Stimulated activated CD8-positive, alpha-beta memory T cell treated with anti-CD3 and anti-CD28 coated beads, Interleukin-15, amount 100 ng/mL, for 24 hours (primary cell): ENCODE data around the gene FGF14.

Experiments used
- DNase-seq: peaks from one replicate; pipeline ENCODE4 v3.0.0-alpha.2; 2020; ENCODE audit warnings: low read depth

FGF14 gene

DNA sequence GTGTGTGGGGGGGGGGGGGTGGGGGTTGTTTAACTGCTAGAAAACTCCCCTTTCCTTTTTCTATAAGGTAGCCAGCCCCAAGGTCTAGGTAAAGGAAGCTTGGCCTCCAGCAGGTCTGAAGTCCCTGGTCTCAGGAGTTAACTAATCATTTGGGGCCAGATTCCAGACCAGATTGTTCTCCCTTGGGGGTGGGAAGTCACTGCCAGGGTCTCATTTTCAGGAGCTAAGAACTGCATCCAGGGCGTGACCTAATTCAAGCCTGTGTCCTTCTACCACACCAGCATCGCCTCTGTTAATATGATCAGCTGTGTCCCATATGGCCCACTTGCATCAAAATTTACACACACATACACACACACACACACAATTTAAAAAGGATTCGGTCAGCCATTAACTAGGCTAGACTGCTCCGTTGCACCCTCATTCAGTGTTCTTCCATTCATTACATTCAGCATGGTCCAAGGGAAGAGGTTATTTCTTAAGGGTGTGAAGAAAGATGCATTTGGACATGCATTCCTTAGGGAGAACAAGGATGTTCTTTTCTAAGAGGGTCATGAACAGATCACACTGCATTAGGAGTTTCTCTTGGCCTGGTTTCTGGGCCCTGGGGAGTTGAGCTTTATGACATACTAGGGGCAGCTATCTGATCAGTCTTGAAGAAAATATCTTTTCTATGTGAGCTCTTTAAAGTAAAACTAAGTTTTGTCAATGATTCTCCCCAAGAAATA lies 91.0 kb downstream of the FGF14 start:
- no peak for DNase-seq

DNA sequence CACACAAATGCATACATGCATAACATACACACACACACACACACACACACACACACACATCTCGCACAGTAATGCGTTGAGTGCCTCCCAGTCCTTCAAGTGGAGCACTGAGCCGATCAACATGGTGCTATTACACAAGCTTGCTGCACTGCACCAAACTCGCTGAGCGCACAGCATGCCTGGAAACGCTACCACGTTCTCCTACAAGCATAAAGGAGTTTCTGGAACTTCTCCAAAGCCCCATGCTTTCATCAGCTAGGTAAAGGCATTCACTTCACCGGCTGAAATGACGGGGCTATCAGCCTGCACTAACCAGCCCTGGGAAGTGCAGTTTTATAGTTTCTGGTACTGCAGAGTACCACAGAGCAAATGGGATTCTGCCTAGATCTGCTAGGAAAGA lies 92.7 kb downstream of the FGF14 start:
- no peak for DNase-seq

DNA sequence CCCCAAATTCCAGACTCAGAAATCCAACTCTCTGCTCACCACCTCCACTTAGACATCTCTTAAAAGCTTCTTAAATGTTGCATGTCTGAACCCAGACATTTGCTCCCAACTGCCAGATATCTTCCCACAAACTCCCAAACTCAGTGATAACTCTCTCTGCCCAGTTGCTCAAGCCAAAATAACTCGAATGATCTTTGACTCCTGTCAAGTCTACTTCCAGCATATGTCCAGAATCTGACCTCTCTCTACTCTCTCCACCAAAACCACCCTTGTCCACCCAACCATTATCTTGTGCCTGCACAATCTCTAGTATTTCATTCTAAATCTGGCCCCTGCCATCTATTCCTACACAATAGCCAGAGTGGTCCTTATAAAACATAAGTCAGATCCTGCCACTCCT lies 99.3 kb downstream of the FGF14 start:
- no peak for DNase-seq

DNA sequence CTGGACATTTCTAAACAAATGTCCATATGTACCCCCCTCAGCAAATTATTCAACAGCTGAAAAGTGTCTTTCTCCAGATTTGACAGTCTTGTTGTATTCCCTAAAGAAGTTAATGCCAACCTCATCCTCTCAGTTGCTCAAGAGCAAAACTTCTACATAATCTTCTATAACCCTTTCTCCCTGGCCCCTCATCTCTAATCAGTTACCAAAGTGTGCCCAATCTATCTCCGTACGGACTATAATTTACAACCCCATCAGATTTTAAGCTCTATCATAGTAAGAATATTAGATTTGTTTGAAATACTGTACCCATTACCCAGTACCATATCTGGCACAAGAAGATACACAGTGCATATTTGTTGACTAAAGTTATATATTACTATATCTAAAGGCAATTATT lies 101.5 kb downstream of the FGF14 start:
- no peak for DNase-seq

DNA sequence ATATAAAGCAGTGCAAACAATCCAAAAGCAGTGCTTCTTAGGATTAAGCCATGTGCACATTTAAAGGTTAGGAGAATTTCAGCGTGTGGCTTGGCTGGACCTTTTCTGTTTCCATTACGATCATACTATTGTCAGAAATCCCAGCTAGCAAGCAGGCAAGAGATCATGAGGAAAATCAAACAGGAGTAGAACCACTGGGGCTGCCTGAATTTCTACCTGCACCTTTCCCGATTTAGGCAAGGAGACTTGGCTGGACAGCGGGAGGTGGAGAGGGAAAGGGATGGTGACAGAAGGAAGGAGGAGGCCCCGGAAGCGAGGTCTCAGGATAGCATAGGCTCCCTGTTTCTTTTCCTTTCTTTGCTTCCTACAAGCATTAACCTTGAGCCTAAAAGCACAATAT lies 102.5 kb downstream of the FGF14 start:
- DNase-seq: no peak

DNA sequence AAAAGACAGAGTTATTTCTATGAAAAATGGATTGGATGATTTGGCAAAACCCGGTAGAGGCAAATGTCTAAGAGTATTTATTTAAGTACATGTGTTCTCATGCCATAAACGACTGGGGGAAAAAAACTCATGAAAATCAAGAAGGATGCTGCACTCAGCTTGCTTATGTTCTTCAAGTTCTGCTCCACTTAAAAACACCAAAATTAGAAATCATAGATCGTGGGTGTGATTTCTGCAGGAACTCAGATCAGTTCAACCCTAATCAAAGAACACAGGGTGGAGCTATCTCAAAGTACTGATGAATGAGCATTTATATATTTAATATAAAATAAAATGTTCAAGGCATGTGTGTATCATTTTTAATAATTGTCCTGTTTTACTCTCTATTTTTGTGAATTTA lies 103.8 kb downstream of the FGF14 start:
- no peak for DNase-seq

DNA sequence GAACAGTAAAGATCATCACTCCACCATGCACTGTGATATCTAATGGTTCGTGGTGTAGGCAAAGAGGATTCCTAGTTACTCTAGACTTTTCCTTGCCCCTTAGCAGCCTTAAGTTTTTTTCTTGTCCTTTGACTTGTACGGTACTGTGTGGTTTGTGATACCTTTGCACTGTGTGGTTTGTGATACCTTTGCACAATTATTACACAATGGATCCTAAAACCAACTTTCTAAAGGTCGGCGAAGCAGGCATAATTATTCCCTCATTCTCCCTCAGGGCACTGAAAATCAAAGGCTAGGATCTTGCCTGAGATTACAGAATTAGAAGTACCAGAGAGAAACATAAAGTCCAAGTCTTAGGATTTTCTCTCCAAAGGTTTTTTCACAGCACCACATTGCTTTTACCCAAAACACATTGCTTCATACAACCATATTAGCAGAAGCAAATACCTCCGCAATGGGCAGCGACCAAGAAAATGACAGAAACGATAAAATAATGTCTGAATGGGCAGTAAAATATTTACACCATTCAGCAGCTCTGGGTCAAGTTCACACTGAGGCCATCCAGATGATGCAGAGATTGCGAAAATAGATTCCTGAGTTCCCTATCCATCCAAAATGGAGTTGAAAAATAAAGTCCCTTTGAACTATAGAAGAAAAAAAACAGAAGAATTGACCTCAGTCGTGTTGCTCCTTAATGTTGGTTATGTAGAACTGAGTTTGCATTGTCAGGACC lies 106.4 kb downstream of the FGF14 start:
- DNase-seq: no peak

DNA sequence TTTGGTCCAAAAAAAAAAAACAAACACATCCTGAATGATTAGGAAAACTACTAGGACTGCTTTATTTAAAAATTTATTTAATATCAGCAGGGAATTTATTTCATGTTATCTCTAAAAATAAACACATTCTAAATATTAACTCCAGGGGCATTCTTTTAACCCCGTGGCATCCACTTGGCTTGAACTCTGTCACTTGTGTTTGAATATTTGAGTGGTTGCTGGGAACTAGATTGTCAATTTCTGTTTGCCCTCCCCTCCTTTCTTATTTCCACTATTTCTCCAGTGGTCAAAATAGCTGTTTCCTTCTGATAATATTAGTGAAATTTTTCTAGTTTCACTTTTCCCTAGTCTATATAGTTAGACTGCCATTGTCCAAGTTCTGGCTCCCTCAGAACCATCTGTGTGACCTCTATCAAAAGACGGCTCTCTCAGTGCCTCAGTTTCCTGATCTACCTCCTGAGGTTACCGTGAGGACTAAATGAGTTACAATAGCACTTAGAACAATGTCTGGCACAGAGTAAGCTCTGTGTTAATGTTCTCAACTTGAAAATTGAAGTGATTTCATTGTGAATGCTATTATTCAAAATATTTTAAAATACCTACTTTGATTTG lies 107.3 kb downstream of the FGF14 start:
- DNase-seq: no peak

DNA sequence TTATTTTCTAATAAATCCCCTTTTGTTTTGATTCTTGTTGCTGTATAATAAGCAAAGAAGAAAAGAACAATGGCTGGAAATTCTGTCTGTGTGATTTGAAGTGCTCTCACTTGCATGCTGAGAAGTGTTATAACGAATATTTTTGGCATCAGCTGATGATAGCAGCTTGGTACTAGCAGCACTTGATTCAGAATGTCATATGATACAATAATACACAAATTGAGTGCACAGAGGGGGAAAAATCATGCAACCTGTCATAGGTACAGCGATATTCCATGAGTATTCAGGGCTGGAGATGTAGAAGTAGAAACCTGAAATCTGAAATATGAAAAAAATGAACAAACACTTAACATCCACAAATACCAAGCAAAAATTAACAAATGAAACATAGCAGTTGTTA lies 108.1 kb downstream of the FGF14 start:
- no peak for DNase-seq

DNA sequence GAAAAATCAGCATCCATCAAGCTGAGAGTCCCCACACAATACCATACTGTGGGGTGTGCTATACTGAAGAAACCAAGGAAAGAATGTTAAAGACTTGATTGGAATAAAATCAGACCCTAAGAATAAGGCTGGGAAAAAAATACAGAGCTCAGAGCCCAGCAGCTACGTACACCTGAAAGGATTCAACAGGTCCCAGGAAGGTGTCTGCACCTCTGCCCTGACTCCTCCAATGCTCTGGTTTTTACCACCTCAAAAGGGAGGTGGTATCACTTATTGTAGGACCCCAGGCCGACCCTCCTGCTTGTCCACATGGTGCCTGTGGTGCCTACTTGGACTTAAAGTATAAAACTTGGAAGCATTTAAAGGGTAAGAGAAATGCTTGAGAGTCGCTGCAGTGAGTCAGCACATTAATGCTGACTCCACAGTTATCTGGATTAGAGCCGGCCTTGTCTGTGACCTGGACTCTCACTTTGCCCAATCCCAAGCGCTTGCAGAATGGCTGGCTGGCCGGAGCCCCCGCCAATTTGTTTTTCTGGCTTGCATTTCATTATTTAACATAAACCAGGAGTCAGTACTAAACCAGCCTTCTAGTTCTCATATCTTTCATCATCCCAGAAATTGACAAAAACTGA lies 110.1 kb downstream of the FGF14 start:
- DNase-seq: no peak

DNA sequence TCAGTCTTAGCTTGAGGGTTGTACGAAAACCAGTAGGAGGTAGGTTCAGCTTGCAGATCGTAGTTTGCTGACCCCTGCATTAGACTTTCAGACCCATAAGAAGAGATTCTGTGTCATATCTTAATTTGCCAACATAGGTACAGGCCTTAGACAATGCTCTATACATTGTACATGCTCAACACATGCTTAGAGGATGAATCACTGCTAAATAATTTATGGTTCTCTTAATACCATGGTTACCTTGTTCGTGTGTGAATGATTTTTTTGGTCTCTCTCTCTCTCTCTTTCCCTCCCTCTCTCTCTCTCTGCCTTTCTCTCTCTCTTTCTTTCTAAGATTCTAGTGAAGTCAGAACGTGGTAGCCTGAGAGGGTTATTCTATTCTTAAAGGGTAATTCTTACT lies 112.2 kb downstream of the FGF14 start:
- DNase-seq: no peak

DNA sequence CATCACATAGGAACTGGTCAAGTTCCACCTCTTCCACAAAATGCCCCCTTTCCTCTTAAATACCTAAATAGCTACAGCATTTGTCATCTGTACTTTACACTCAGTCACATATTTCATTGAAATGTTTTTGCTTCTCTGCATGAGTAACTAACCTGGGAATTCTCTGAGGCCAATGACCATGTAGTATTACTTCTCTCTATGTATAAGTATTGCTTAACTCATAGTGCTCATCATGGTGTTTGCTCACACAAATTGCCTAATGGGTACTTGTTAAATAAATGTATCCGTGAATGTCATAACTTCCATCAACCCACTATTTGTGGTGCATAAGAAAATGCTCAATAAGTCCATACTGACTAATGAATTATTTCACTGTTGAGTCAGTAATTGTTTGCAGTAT lies 115.5 kb downstream of the FGF14 start:
- DNase-seq: no peak

DNA sequence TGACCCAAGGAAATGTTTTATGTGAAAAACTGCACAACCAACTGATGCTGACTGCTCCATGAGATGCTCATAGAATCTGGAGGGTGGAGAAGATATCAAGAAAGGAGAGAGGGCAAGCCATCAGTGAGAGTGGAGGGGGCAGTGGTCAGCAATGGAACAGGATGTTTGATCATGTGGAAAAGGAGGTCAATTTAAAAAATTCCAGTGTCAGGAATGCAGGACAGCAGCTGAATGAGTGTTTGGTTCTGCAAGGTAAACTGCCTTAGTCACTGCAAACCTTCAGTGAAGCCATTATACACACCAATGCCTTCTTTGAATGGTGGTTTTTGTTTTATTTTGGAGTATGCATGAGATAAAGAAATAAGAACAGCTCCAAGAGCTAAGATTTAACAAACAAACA lies 121.5 kb downstream of the FGF14 start:
- no peak for DNase-seq

DNA sequence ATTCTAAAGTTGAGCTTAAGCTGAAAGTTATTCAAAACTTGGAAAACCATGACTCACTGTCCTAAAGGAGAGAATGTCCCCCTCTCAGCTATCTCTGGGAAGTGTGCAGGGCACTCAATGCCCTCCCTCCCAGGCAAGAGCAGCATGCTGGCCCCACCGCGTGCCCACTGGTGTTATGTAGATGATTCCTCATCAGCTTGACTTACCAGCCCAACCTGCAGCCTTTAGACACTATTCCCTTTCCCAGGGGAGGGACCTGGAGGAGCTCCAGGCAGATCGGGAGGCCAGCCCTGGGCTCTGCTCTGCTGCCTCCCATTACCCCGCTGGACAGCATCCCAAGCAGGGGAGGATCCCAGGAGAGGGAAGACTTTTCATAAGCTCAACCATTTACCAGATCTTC lies 124.6 kb downstream of the FGF14 start:
- no peak for DNase-seq

DNA sequence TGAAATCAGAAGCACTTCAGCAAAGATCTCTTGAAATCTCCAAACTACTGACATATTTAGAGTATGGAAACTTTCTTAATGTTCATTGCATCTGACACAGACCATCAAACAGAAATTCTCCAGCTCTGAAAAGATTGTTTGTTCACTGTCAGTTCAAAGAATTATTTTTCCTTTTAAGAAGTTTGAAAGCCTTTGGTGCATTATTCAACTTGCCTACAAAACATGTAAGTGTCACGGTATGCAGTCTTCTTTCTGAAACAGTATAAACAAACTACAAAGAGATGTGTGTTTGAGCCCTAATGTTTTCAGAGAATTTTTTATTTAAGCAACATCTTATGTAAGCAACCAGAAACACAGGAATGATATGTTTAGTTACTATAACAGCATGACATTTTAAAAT lies 125.4 kb downstream of the FGF14 start:
- no peak for DNase-seq

DNA sequence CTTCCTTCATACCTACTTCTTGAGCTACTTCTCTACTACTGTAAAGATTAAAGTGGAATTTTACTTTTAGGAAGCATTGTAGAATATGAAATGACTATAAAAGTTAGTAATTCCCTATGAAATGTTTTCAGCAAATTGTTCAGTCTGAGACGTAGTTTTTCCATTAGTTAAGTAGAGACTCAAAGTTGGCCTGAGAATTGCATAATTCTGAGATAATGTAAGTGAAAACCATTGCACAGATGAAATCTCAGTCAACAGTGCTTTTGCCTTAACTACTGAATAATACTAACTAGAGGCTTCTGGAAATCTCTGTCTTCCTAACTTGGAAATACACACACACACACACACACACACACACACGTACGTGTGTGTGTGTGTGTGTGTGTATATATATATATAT lies 125.9 kb downstream of the FGF14 start:
- DNase-seq: no peak

DNA sequence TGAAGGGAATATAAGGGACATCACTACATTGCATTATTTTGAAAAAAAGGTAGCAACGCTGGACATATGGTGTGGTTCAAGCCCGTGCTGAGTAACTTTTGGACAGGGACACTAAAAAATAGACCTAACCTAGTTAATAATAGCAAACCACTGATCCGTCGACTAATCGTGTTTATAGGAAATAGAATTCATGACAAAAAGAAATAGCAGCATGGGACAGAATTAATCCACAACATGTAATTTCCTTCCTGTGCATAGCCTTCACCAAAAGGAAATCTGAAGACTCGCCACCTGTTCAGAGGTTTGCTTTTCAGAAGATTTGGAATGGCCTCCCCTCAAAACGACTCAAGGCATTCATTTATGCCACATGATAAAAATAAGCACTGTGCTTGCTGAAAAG lies 128.7 kb downstream of the FGF14 start:
- DNase-seq: no peak

DNA sequence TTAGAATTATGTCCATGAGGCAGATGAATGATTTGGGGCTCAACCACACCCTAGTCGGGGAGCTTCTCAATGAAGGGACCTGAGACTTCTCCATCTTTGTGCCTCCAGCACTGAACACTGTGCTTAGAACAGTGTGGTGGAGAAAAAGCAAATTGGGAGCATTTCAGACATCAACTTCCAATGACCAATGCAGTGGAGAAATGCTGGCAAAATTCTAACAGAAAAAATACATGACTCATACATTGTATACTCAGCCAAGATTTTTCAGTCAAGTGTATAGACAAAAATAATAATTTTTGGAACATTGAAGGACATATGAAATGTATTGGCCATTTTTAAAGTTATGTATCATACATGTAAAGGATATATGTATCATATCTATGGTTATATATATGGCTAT lies 134.7 kb downstream of the FGF14 start:
- no peak for DNase-seq

DNA sequence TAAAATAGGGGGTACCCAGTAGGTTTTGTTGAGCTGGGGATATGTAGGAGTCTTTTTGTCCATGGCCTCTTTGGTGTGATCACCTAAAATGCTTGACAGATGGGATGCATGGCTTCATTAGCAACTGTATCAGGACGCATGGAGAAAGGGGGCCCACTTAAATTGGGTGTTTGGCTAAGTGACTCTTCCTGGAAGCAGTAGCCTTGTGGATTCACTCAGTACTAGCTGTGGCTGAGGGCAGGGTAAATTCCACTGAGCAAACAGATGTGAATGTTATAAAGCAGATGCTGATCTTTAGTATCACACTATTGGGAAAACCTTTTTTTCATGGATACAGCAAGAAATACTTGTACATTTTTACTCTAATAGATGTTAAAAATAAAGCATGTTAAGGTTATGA lies 140.0 kb downstream of the FGF14 start:
- DNase-seq: no peak

DNA sequence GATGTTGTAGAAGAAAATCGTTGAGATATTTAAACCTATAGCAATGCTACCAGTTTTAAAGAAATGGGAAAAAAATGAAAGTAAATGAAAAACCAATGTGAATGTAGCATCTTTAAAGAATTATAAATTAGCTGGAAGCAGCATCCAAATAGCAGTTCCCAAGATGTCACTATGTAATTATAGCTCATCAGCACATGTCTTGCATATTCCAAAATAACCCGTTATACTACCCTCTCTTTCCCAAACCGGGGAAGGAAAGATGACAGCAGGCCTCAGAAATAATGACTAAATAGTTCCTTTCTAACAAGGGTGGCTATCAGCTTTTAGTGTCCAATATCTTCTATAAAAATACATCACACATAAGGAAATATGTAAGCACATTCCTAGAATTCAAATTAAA lies 140.5 kb downstream of the FGF14 start:
- no peak for DNase-seq

DNA sequence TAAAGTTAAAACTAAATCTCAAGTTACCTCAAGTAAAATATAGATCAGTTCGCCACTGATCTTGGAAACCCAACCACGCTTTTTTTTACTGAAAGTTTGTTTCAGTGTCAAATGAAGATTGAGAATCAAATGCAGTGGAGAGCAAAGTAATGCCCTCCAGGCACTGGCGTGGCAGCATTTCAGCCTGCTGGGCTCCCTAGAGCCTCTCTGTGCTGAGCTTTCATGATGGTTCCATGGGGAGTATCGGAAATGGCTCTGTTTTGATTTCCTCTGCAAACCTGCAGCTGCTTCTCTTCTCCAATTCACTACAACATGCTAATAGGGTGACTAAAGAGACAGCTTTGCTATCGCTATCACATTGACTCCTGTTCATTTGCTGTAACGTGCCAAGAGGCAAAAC lies 141.6 kb downstream of the FGF14 start:
- no peak for DNase-seq

DNA sequence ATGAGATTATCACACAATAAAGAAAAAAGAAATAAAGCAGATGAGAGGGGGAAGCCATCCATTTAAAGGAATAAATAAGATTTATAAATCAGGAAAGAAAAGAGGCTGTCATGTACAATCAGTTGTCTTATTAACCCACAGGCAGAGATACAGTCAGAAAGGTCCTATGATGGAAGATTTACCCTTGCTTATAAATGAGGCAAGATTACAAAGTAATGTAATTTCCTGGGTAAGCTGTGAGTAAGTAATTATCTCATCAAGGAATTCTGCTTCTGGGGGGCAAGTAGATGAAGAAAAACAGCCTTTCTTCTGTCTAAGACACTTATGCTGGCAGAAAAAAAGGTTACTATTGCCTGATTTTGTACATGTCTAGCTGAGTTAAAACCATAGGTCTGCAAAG lies 146.4 kb downstream of the FGF14 start:
- no peak for DNase-seq

DNA sequence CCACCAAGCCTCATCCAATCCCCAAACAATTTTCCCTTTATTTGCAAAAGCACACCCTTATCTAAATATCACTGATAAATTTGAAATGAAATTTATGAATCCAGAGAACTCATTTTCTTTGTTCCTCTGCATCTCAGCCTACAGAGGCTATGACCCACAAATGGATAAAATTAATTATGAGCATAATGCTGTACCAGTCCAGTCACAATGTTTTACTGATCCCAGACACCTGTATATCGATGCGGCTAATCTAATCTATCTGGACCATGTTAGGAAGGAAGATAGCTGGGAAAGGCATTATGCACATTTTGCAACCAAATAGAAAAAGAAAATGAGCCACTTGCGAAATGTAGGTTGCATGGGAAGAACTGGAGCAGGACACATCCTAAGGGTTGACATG lies 150.0 kb downstream of the FGF14 start:
- no peak for DNase-seq
